HepG2 (cell line): ENCODE results near the gene CPPED1. TPM values are rescaled to one million over a fixed set of nuclear protein-coding genes. Genes with fewer than 3 reads are reported as not detected.

Source experiments
- ATAC-seq: fragments of 200-7000 bp; cut with Tn5 transposase; 3 replicates; pipeline ENCODE4 v1.9.1; 2020; ENCODE audit warnings: mild to moderate bottlenecking, moderate library complexity
- BruUV-seq: library from RNA; stranded (reverse); fragments of 400-500 nt; replicated peaks from 2 replicates; lab custom pipeline; 2021; lab: Mats Ljungman, UMichigan
- CTCF ChIA-PET: fragments of 300-600 bp; formaldehyde crosslinking; extraction: SDS; loops from one replicate; lab custom pipeline; 2021; ENCODE audit warnings: low total read pairs, inconsistent platforms, low intra/inter-chr PET ratio; lab: Yijun Ruan, JAX
- POLR2A ChIA-PET: fragments of 350-600 bp; sonication (Branson Sonifier 250); formaldehyde crosslinking; loops from one replicate; lab custom pipeline; 2020; ENCODE audit warnings: antibody characterized with exemption, inconsistent platforms; lab: Yijun Ruan, JAX
- DNase-seq: peaks from one replicate; pipeline ENCODE4 v3.0.0-alpha.2; 2015; ENCODE audit warnings: low spot score
- FAIRE-seq: peaks from 3 replicates; lab custom pipeline; 2011; peaks lifted over from hg19 to GRCh38; lab: Jason Lieb, UNC
- H2AFZ ChIP-seq: one replicate; pipeline ENCODE4 v1.6.1; 2011; ENCODE audit warnings: low read length, inconsistent platforms
- H3K27ac ChIP-seq: fragments of 300-600 bp; 3 replicates; pipeline ENCODE4 v1.8.0; 2011; ENCODE audit warnings: mixed run types, mild to moderate bottlenecking, mixed read lengths, low read length, inconsistent platforms; ENCODE audit not compliant: insufficient read depth; ENCODE audit errors: extremely low read length
- H3K27me3 ChIP-seq, 2 experiments: fragments of 200-600 bp in 1 of 2; 2 replicates in 1 of 2; 3 replicates in 1 of 2; pipeline versions ENCODE4 v1.6.0 to v1.8.0; 2011; ENCODE audit warnings: low read length in 2 of 2, mild to moderate bottlenecking in 2 of 2, moderate library complexity in 2 of 2, inconsistent platforms in 1 of 2; ENCODE audit not compliant: insufficient read depth in 2 of 2, control insufficient read depth in 1 of 2
- H3K36me3 ChIP-seq, 2 experiments: fragments of 200-600 bp in 1 of 2; replicated peaks in 1 of 2; 2 replicates in 1 of 2; 3 replicates in 1 of 2; pipeline versions ENCODE4 v1.5.1 to v1.8.0; 2011; ENCODE audit warnings: low read length in 2 of 2, inconsistent platforms in 1 of 2; ENCODE audit not compliant: insufficient read depth in 2 of 2, control insufficient read depth in 1 of 2
- H3K4me1 ChIP-seq: 2 replicates; pipeline ENCODE4 v1.5.1; 2012; ENCODE audit warnings: low read length, inconsistent platforms; ENCODE audit not compliant: insufficient read depth
- H3K4me2 ChIP-seq: 2 replicates; pipeline ENCODE4 v1.6.0; 2011; ENCODE audit warnings: low read depth, low read length, inconsistent platforms
- H3K4me3 ChIP-seq, 3 experiments: fragments of 200-600 bp in 1 of 3; sonication (generic), shearing (Covaris generic) in 1 of 3; replicated peaks in 1 of 3; 2 replicates each; pipeline ENCODE4 v1.5.1; 2011 to 2016; ENCODE audit warnings: low read length in 3 of 3, inconsistent platforms in 2 of 3, low read depth in 2 of 3, mild to moderate bottlenecking in 2 of 3, control low read depth in 1 of 3, mixed read lengths in 1 of 3; ENCODE audit not compliant: insufficient read depth in 1 of 3
- H3K79me2 ChIP-seq: one replicate; pipeline ENCODE4 v1.6.1; 2011; ENCODE audit warnings: low read length, inconsistent platforms; ENCODE audit not compliant: insufficient read depth
- H3K9ac ChIP-seq: 2 replicates; pipeline ENCODE4 v1.6.0; 2011; ENCODE audit warnings: mild to moderate bottlenecking, low read depth, low read length, inconsistent platforms; ENCODE audit not compliant: insufficient read depth
- H3K9me3 ChIP-seq: 2 replicates; pipeline ENCODE4 v1.5.1; 2012; ENCODE audit warnings: mild to moderate bottlenecking, low read length
- H4K20me1 ChIP-seq: 2 replicates; pipeline ENCODE4 v1.6.0; 2011; ENCODE audit warnings: inconsistent platforms, mild to moderate bottlenecking, low read length, moderate library complexity; ENCODE audit not compliant: insufficient read depth
- CEBPG ChIP-seq: IDR thresholded peaks from 2 replicates; pipeline ENCODE4 v1.6.1; 2016
- CTCF ChIP-seq: sonication (generic); formaldehyde crosslinking; IDR thresholded peaks from 2 replicates; pipeline ENCODE4 v1.5.0; 2020; ENCODE audit warnings: mild to moderate bottlenecking, missing genetic modification reagents, moderate library complexity
- FOXA1 ChIP-seq, 2 experiments: fragments of 450-650 bp in 1 of 2; sonication (generic) in 1 of 2; formaldehyde crosslinking in 1 of 2; IDR thresholded peaks; 2 replicates each; pipeline versions ENCODE4 v1.4.0 to v1.6.1; 2016 to 2020; ENCODE audit warnings: missing genetic modification reagents in 1 of 2
- HMG20A ChIP-seq: IDR thresholded peaks from 2 replicates; pipeline ENCODE4 v1.6.1; 2016; ENCODE audit warnings: borderline replicate concordance
- LCORL ChIP-seq, 2 experiments: fragments of 450-650 bp in 1 of 2; sonication (generic) in 1 of 2; formaldehyde crosslinking in 1 of 2; IDR thresholded peaks; 2 replicates each; pipeline versions ENCODE4 v1.5.0 to v1.6.1; 2017 to 2020; ENCODE audit warnings: antibody characterized with exemption in 1 of 2, missing genetic modification reagents in 1 of 2
- MED1 ChIP-seq: sonication (generic); formaldehyde crosslinking; IDR thresholded peaks from 2 replicates; pipeline ENCODE4 v1.4.0; 2020; ENCODE audit warnings: missing genetic modification reagents
- NBN ChIP-seq: fragments of 450-650 bp; conservative IDR thresholded peaks from 2 replicates; pipeline ENCODE4 v1.6.1; 2017
- RAD21 ChIP-seq: fragments of 450-650 bp; formaldehyde crosslinking; IDR thresholded peaks from 2 replicates; pipeline ENCODE4 v1.5.0; 2020; ENCODE audit warnings: mild to moderate bottlenecking
- RXRB ChIP-seq: IDR thresholded peaks from 2 replicates; pipeline ENCODE4 v1.6.1; 2016; ENCODE audit warnings: borderline replicate concordance, missing genetic modification reagents, missing compliant biosample characterization
- SAP130 ChIP-seq: IDR thresholded peaks from 2 replicates; pipeline ENCODE4 v1.6.1; 2016; ENCODE audit warnings: low read depth
- SIX1 ChIP-seq: sonication (generic); formaldehyde crosslinking; IDR thresholded peaks from 2 replicates; pipeline ENCODE4 v1.4.0; 2020; ENCODE audit warnings: missing genetic modification reagents, borderline replicate concordance
- SMC3 ChIP-seq: IDR thresholded peaks from 2 replicates; pipeline ENCODE4 v1.6.1; 2011; ENCODE audit warnings: low read length, improper control_type of control experiment
- SOX13 ChIP-seq, 3 experiments: fragments of 450-650 bp in 1 of 3; sonication (generic) in 1 of 3; formaldehyde crosslinking in 1 of 3; IDR thresholded peaks in 2 of 3; conservative IDR thresholded peaks in 1 of 3; 2 replicates each; pipeline versions ENCODE4 v1.5.0 to v1.6.1; 2016 to 2020; ENCODE audit warnings: antibody characterized with exemption in 1 of 3, mild to moderate bottlenecking in 1 of 3, missing compliant biosample characterization in 1 of 3, missing genetic modification reagents in 1 of 3, moderate library complexity in 1 of 3
- STAG1 ChIP-seq: sonication (generic); formaldehyde crosslinking; IDR thresholded peaks from 2 replicates; pipeline ENCODE4 v1.4.0; 2020; ENCODE audit warnings: missing genetic modification reagents
- ZBTB21 ChIP-seq: sonication (generic); formaldehyde crosslinking; IDR thresholded peaks from 2 replicates; pipeline ENCODE4 v1.4.0; 2020; ENCODE audit warnings: missing genetic modification reagents
- ZNF124 ChIP-seq: sonication (generic); formaldehyde crosslinking; IDR thresholded peaks from 2 replicates; pipeline ENCODE4 v1.4.0; 2020; ENCODE audit warnings: missing genetic modification reagents
- ZNF460 ChIP-seq: sonication (generic); formaldehyde crosslinking; IDR thresholded peaks from 2 replicates; pipeline ENCODE4 v1.5.1; 2020; ENCODE audit warnings: missing genetic modification reagents, mild to moderate bottlenecking, borderline replicate concordance
- ZNF816 ChIP-seq: sonication (generic); formaldehyde crosslinking; IDR thresholded peaks from 2 replicates; pipeline ENCODE4 v1.8.0; 2022; ENCODE audit warnings: missing genetic modification reagents, mild to moderate bottlenecking, borderline replicate concordance
- WGBS: methylation state at CpG from one replicate; pipeline ENCODE4 v1.1.6; 2017; ENCODE audit warnings: low lambda C conversion rate; 5-methylcytosine and 5-hydroxymethylcytosine counted together
- in situ Hi-C: cut with HindIII; loops from 2 replicates; pipeline ENCODE4 v1.10.0; 2017; ENCODE audit warnings: low pct_unique_long_range_greater_than_20kb; ENCODE audit not compliant: extremely low pct_ligation_motif_present
- intact Hi-C: fragments of 100-400 bp; cut with micrococcal nuclease; formaldehyde crosslinking; loops from one replicate; pipeline ENCODE4 v1.10.0; 2022; ENCODE audit not compliant: unreplicated experiment
- polyA plus RNA-seq, 8 experiments: library from polyadenylated mRNA; depleted of rRNA in 3 of 8; stranded (reverse) in 7 of 8; unstranded in 1 of 8; fragments of >200 nt; fragmentation: Illumina TruSeq in 4 of 8; extraction: Trizol in 4 of 8; gene quantifications; 2 replicates each; pipeline versions ENCODE4 v1.2.1 to v1.2.3, GENCODE V29; 2011 to 2016; ENCODE audit warnings: low read depth in 4 of 8, missing spikeins in 1 of 8, mixed read lengths in 1 of 8; ENCODE audit not compliant: insufficient read depth in 1 of 8
- total RNA-seq, 5 experiments: library from RNA; depleted of rRNA; stranded (reverse); fragments of >200 nt; fragmentation: Illumina TruSeq; extraction: Trizol; gene quantifications; 2 replicates each; pipeline ENCODE4 v1.2.3, GENCODE V29; 2016; ENCODE audit warnings: low read depth in 1 of 5

The CPPED1 gene
- total and polyA plus RNA-seq, 2 of the 13 experiments (the other 11 are each of a cell fraction or from before 2014, with no cell fraction given): 66.6 to 71.3 TPM

GRCh38 chr16:12815361-12815760, 11.7 kb upstream of the CPPED1 start:
- ATAC-seq (peak; percentile 74), DNase-seq (peak; percentile 57), FAIRE-seq (peak; percentile 36)
- Histone ChIP-seq H3K27me3 (no peaks in the 10 kb centered on the region), H3K27ac (no peak overlapping the region), H3K4me1 (peaks cover 41% of the 10 kb centered on the region), H3K4me2 (peak overlapping the region; percentile 48), H4K20me1 (no peaks in the 10 kb centered on the region), H3K36me3 (no peaks in the 10 kb centered on the region), H3K79me2 (no peaks in the 10 kb centered on the region), H3K9me3 (peaks cover 5% of the 10 kb centered on the region), H3K4me3 (peak overlapping the region in 2 of 3 experiments; percentile 3 to 17; a peak in 2 of 6 replicates), H2AFZ (peak overlapping the region; percentile 21), H3K9ac (no peak overlapping the region)
- BruUV-seq: no TSS peak
- ChIA-PET POLR2A (interaction anchor here (1.0 to 3.1 kb wide), 2 partner anchors 12 to 203 kb away, joined by 3 to 10 read pairs; no protein-coding TSS in a partner anchor), CTCF (interaction anchor here (1.4 to 1.6 kb wide), 2 partner anchors 241 to 242 kb away, joined by 4 to 5 read pairs; no protein-coding TSS in a partner anchor)
- TF ChIP-seq SOX13 (IDR thresholded peaks at IDR 0.05) (no peak), SOX13 (CRISPR knock-in tag; conservative IDR thresholded peaks at IDR 0.05 in 1 of 2, IDR thresholded peaks at IDR 0.05 in 1 of 2) (peak in 1 of 2 experiments; percentile 13; a peak in 1 of 4 replicates), SAP130 (CRISPR knock-in tag) (peak; percentile 56; the same call in 1 of the 2 replicates), ZNF124 (CRISPR knock-in tag) (peak; percentile 59; the same call in 1 of the 2 replicates), SMC3 (peak; percentile 57; the same call in 1 of the 2 replicates), LCORL (IDR thresholded peaks at IDR 0.05) (no peak), LCORL (CRISPR knock-in tag; IDR thresholded peaks at IDR 0.05) (0 out of 2 replicates have a peak, but pooled peaks have one; percentile 20), ZNF816 (CRISPR knock-in tag) (no peak), RAD21 (CRISPR knock-in tag) (peak; percentile 58), SIX1 (CRISPR knock-in tag) (0 out of 2 replicates have a peak, but pooled peaks have one; percentile 40), HMG20A (CRISPR knock-in tag) (peak; percentile 25; the same call in 1 of the 2 replicates), NBN (no peak), ZBTB21 (no peak), CEBPG (CRISPR knock-in tag) (0 out of 2 replicates have a peak, but pooled peaks have one; percentile 31), MED1 (CRISPR knock-in tag) (peak; percentile 41; the same call in 1 of the 2 replicates), FOXA1 (IDR thresholded peaks at IDR 0.05) (no peak), FOXA1 (CRISPR knock-in tag; IDR thresholded peaks at IDR 0.05) (0 out of 2 replicates have a peak, but pooled peaks have one; percentile 21), STAG1 (CRISPR knock-in tag) (peak; percentile 84), ZNF460 (CRISPR knock-in tag) (no peak), RXRB (CRISPR knock-in tag) (peak; percentile 9; the same call in 1 of the 2 replicates), CTCF (CRISPR knock-in tag) (peak; percentile 65)
- intact Hi-C loops: loop anchor here (5.0 kb wide), 1 partner anchor 153 kb away; no protein-coding TSS in a partner anchor
- in situ Hi-C loops: loop anchor here (5.0 to 25.0 kb wide), 3 partner anchors 243 to 478 kb away; no protein-coding TSS in a partner anchor
- WGBS: 33% methylated on average over 3 of the region's 3 CpGs
